SH-SY5Y (cell line): ENCODE data around the gene GYG1.

Experiments
- GATA2 ChIP-seq: IDR thresholded peaks from 2 replicates; pipeline ENCODE4 v1.6.1; 2011; ENCODE audit warnings: mild to moderate bottlenecking, low read depth, low read length
- GATA3 ChIP-seq: IDR thresholded peaks from 2 replicates; pipeline ENCODE4 v1.6.1; 2011; ENCODE audit warnings: low read depth, mild to moderate bottlenecking, low read length, moderate library complexity

DNA sequence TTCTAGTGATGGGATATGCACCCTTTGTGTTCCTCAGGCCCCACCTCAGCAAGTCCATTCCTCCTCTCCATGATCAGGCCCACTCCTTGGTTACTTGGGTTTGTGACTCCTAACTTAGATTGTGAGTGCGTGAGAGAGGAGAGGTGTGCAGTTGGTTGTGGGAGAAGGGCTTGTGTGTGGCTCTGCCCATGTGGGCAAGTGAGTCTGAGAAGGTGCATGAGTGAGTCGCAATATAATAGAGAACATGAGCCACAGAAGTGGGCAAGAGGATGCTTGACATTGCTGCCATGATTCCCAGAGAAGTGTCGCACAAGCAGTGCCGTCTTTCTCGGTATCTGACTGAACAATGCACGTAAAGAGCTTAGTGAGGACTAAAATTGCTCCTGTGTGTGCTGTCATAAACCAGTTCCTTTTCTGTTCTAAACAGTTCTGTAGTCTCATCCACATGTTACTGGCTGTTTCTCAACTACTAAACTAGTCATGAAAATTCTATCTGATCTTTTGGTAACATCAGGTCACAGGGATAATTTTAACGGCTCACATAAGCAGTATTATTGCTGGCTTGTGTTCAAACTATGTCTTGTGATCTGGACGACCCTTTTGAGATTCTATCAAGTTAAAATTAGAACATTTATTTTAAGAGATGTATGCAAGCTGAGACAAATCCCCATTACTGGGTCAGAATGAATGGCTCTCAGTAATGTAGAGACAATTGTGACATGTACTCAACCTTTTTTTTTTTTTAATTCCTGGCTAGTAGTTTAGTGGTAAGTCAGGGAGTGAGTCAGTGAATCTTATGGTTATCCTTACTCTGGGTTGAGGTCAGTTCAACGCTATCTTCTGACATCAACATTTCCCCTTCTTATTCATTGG lies 25.6 kb downstream of the GYG1 start:
- TF ChIP-seq GATA2 (no peak), GATA3 (no peak)
